Lower lobe of right lung (tissue), 2 donors: Measurements from ENCODE around the gene DCTPP1. TPM values are rescaled to one million over a fixed set of nuclear protein-coding genes. Genes with fewer than 3 reads are reported as not detected.

Experiments
- ATAC-seq, 2 donors: fragments of 200-7000 bp; cut with Tn5 transposase; one replicate each; pipeline ENCODE4 v1.9.1; 2020 to 2022; ENCODE audit warnings: mild to moderate bottlenecking in 2 of 2, moderate library complexity in 2 of 2
- DNase-seq: peaks from one replicate; pipeline ENCODE4 v3.0.0-alpha.2; 2020
- H3K27ac ChIP-seq: fragments of 200-600 bp; one replicate; pipeline ENCODE4 v1.8.0; 2022
- H3K27me3 ChIP-seq: fragments of 200-600 bp; one replicate; pipeline ENCODE4 v1.8.0; 2022; ENCODE audit warnings: low read depth
- H3K36me3 ChIP-seq: fragments of 200-600 bp; one replicate; pipeline ENCODE4 v1.8.0; 2022; ENCODE audit warnings: mild to moderate bottlenecking
- H3K4me1 ChIP-seq: fragments of 200-600 bp; one replicate; pipeline ENCODE4 v1.8.0; 2022
- H3K4me3 ChIP-seq: fragments of 200-600 bp; one replicate; pipeline ENCODE4 v1.8.0; 2022; ENCODE audit warnings: mild to moderate bottlenecking
- H3K9me3 ChIP-seq: fragments of 200-600 bp; one replicate; pipeline ENCODE4 v1.8.0; 2022
- CTCF ChIP-seq: fragments of 200-600 bp; IDR thresholded peaks from one replicate; pipeline ENCODE4 v1.8.0; 2022; ENCODE audit warnings: antibody characterized with exemption, mild to moderate bottlenecking
- intact Hi-C: fragments of 100-400 bp; cut with DNase I; formaldehyde crosslinking; loops from one replicate; pipeline ENCODE4 v1.11.0; 2022
- total RNA-seq: library from RNA; stranded (reverse); fragmentation: NEBNext Ultra II Directional; extraction: Animal tissue kit (Norgen Biotek cat#: 25700); gene quantifications from one replicate; pipeline ENCODE4 v1.2.1, GENCODE V29; 2021
- donor health status: DM: no; HTN: yes; CAD: no; lungs with severe emphysema.

The DCTPP1 gene
- total RNA-seq, 1 donor from 2014 or later: 19.1 TPM

- peak overlapping the region; percentile 12 for H3K4me3 ChIP-seq
- H3K27ac ChIP-seq: peak overlapping the region; percentile 38
- H3K4me1 ChIP-seq: peaks cover 22% of the 10 kb centered on the region
- no peaks in the 10 kb centered on the region for H3K9me3 ChIP-seq
- intact Hi-C loops: no loop called here
- no peak for TF ChIP-seq CTCF
- H3K27me3 ChIP-seq: no peaks in the 10 kb centered on the region
- ATAC-seq (no peak), DNase-seq (no peak)
- H3K36me3 ChIP-seq: no peaks in the 10 kb centered on the region
Observed at GRCh38 chr16:30381291-30382041, 48.4 kb downstream of the DCTPP1 start.

- Histone ChIP-seq H3K4me3 (no peak overlapping the region), H3K27ac (no peak overlapping the region), H3K9me3 (no peaks in the 10 kb centered on the region), H3K27me3 (no peaks in the 10 kb centered on the region), H3K4me1 (peaks cover 22% of the 10 kb centered on the region), H3K36me3 (no peaks in the 10 kb centered on the region)
- TF ChIP-seq CTCF: no peak
- intact Hi-C loops: no loop called here
- DNase-seq (no peak), ATAC-seq (no peak)
Observed at GRCh38 chr16:30380803-30381208, 49.0 kb downstream of the DCTPP1 start.

GRCh38 chr16:30380072-30380802 lies 49.6 kb downstream of the DCTPP1 start:
- H3K27ac ChIP-seq: no peak overlapping the region
- DNase-seq: no peak
- H3K36me3 ChIP-seq: no peaks in the 10 kb centered on the region
- H3K4me3 ChIP-seq: no peak overlapping the region
- intact Hi-C loops: no loop called here
- no peaks in the 10 kb centered on the region for H3K27me3 ChIP-seq
- H3K9me3 ChIP-seq: no peaks in the 10 kb centered on the region
- peaks cover 22% of the 10 kb centered on the region for H3K4me1 ChIP-seq
- TF ChIP-seq CTCF: no peak
- ATAC-seq: no peak

- DNase-seq (no peak), ATAC-seq (no peak)
- no peaks in the 10 kb centered on the region for H3K27me3 ChIP-seq
- TF ChIP-seq CTCF: no peak
- H3K27ac ChIP-seq: peak overlapping the region; percentile 98
- H3K4me3 ChIP-seq: peak overlapping the region; percentile 77
- H3K36me3 ChIP-seq: no peaks in the 10 kb centered on the region
- no peaks in the 10 kb centered on the region for H3K9me3 ChIP-seq
- intact Hi-C loops: no loop called here
- H3K4me1 ChIP-seq: peaks cover 22% of the 10 kb centered on the region
Observed at GRCh38 chr16:30379158-30379783, 50.6 kb downstream of the DCTPP1 start.

GRCh38 chr16:30378236-30379157 lies 51.3 kb downstream of the DCTPP1 start:
- intact Hi-C loops: no loop called here
- TF ChIP-seq CTCF: peak; percentile 17
- H3K27ac ChIP-seq: peak overlapping the region; percentile 98
- ATAC-seq (peak; percentile 98), DNase-seq (peak; percentile 99)
- H3K4me1 ChIP-seq: peaks cover 22% of the 10 kb centered on the region
- no peaks in the 10 kb centered on the region for H3K27me3 ChIP-seq
- peak overlapping the region; percentile 77 for H3K4me3 ChIP-seq
- H3K9me3 ChIP-seq: no peaks in the 10 kb centered on the region
- no peaks in the 10 kb centered on the region for H3K36me3 ChIP-seq
